GM10266 (cell line): Measurements from ENCODE around the gene DOCK4.

ENCODE experiments used
- DNase-seq: peaks from one replicate; pipeline ENCODE4 v3.0.0; 2012; ENCODE audit errors: extremely low spot score
- CTCF ChIP-seq: IDR thresholded peaks from 2 replicates; pipeline ENCODE4 v1.5.1; 2012; ENCODE audit warnings: mild to moderate bottlenecking, low read depth; ENCODE audit not compliant: control insufficient read depth, insufficient read depth; ENCODE audit errors: missing control alignments

The DOCK4 gene

GRCh38 chr7:112161253-112162141 lies 44.7 kb downstream of the DOCK4 start:
- no peak for DNase-seq
- TF ChIP-seq CTCF = no peak

GRCh38 chr7:112160771-112161150 lies 45.4 kb downstream of the DOCK4 start:
- TF ChIP-seq CTCF = no peak
- no peak for DNase-seq

GRCh38 chr7:112160130-112160770 lies 45.9 kb downstream of the DOCK4 start:
- no peak for TF ChIP-seq CTCF
- no peak for DNase-seq

GRCh38 chr7:112159351-112159750 lies 46.8 kb downstream of the DOCK4 start:
- no peak for DNase-seq
- no peak for TF ChIP-seq CTCF

- no peak for DNase-seq
- no peak for TF ChIP-seq CTCF
These were observed 49.1 kb downstream of the DOCK4 start for GRCh38 chr7:112157072-112157471.

- DNase-seq = no peak
- no peak for TF ChIP-seq CTCF
These were observed 49.8 kb downstream of the DOCK4 start for GRCh38 chr7:112156412-112156811.

GRCh38 chr7:112154690-112155089 lies 51.5 kb downstream of the DOCK4 start:
- no peak for TF ChIP-seq CTCF
- no peak for DNase-seq
